Ascending aorta (tissue), 2 donors: ENCODE data around the gene ATP13A3. TPM values are rescaled to one million over a fixed set of nuclear protein-coding genes. Genes with fewer than 3 reads are reported as not detected.
A peak's percentile ranks its signal among the peaks of the same experiment; 100 is the strongest.
"Not testable (repeated sequence)": the region's sequence is repeated elsewhere in the genome, so short reads cannot be mapped to it uniquely, and the experiment has no call there.

Experiments used
- DNase-seq, 2 donors: peaks; one replicate each; pipeline ENCODE4 v3.0.0-alpha.2; 2019; ENCODE audit warnings: low spot score in 2 of 2
- H3K27ac ChIP-seq, 2 donors: fragments of 200-600 bp; sonication (generic); one replicate each; pipeline ENCODE4 v1.5.1; 2016 to 2017; ENCODE audit warnings: mild to moderate bottlenecking in 1 of 2
- H3K27me3 ChIP-seq: fragments of 200-600 bp; sonication (generic); one replicate; pipeline ENCODE4 v1.5.1; 2017
- H3K36me3 ChIP-seq, 2 donors: fragments of 200-600 bp; sonication (generic); one replicate each; pipeline ENCODE4 v1.5.1; 2016
- H3K4me1 ChIP-seq, 2 donors: fragments of 200-600 bp; sonication (generic); one replicate each; pipeline ENCODE4 v1.5.1; 2016 to 2017; ENCODE audit warnings: mild to moderate bottlenecking in 1 of 2
- H3K4me3 ChIP-seq, 2 donors: fragments of 200-600 bp; sonication (generic); one replicate each; pipeline ENCODE4 v1.5.1; 2016 to 2017; ENCODE audit warnings: mild to moderate bottlenecking in 1 of 2
- H3K9me3 ChIP-seq, 2 donors: fragments of 200-600 bp; sonication (generic); one replicate each; pipeline ENCODE4 v1.5.1; 2016
- CTCF ChIP-seq, 3 experiments: fragments of 200-600 bp in 2 of 3; fragments of 450-650 bp in 1 of 3; sonication (generic) in 2 of 3; IDR thresholded peaks; one replicate each; pipeline ENCODE4 v1.5.1; 2016 to 2019; ENCODE audit warnings: antibody characterized with exemption in 3 of 3, mild to moderate bottlenecking in 1 of 3, moderate library complexity in 1 of 3
- intact Hi-C: fragments of 100-400 bp; cut with DNase I; formaldehyde crosslinking; loops from one replicate; pipeline ENCODE4 v1.15.1; 2023
- total RNA-seq: library from RNA; depleted of rRNA; stranded (reverse); fragments of >200 nt; gene quantifications from one replicate; pipeline ENCODE4 v1.1.0, GENCODE V29; 2016

The ATP13A3 gene
- total RNA-seq, 1 donor from 2014 or later, result 53.6 TPM

- H3K4me3 ChIP-seq, result no peak overlapping the region
- H3K36me3 ChIP-seq, result no peaks in the 10 kb centered on the region
- H3K27me3 ChIP-seq, result no peaks in the 10 kb centered on the region
- intact Hi-C loops, result no loop called here
- H3K9me3 ChIP-seq, result no peaks in the 10 kb centered on the region
- H3K27ac ChIP-seq, result no peak overlapping the region
- DNase-seq, result no peak
- peaks cover 0 to 4% of the 10 kb centered on the region in 2 donors for H3K4me1 ChIP-seq
- no peak for TF ChIP-seq CTCF (IDR thresholded peaks at IDR 0.05)
These were observed 9.6 kb upstream of the ATP13A3 start for GRCh38 chr3:194496217-194496919.

GRCh38 chr3:194494951-194495374 lies 8.2 kb upstream of the ATP13A3 start:
- no peak for TF ChIP-seq CTCF (IDR thresholded peaks at IDR 0.05)
- DNase-seq, result no peak
- H3K4me3 ChIP-seq, result no peak overlapping the region
- peaks cover 2 to 5% of the 10 kb centered on the region in 2 donors for H3K4me1 ChIP-seq
- H3K36me3 ChIP-seq, result no peaks in the 10 kb centered on the region
- no peaks in the 10 kb centered on the region for H3K27me3 ChIP-seq
- H3K9me3 ChIP-seq, result no peaks in the 10 kb centered on the region
- intact Hi-C loops, result no loop called here
- H3K27ac ChIP-seq, result no peak overlapping the region

DNA sequence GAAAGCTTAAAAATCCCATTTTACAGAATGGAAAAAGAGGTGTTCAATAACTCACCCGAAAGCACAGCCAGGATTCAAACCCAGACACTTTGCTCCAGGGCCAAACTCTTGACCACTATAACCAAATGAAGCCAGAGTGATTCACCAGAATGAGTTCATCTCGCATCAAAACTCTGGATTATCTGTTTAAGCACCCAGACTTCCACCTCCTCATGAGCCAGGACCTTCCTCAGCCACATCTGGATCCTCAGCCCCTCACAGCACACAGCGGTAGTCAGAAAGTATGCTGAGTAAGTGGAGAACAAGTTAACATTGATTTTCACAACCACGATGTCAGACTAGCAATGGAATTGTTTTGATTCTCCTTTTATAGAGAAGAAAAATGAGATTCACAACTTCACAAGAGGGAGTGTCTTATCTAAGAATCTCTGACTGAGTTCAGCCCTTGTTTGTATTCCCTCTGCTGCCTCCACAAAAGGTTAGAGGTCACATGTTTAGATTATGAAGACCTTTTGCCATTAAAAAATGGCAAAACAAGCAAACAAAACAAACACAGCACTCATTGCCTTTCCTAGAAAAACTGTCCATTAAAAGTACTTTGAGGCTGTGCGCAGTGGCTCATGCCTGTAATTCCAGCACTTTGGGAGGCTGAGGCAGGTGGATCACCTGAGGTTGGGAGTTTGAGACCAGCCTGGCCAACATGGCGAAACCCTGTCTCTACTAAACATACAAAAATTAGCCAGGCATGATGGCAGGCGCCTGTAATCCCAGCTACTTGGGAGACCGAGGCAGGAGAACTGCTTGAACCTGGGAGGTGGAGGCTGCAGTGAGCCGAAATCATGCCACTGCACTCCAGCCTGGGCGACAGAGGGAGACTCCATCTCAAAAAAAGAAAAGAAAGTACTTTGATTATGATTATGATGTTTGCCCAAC lies 7.5 kb upstream of the ATP13A3 start:
- H3K27me3 ChIP-seq, H3K9me3 ChIP-seq, H3K36me3 ChIP-seq, intact Hi-C loops, DNase-seq: not testable (repeated sequence)
- Histone ChIP-seq H3K27ac (peak overlapping the region in 1 of 2 donors; percentile 12), H3K4me3 (peak overlapping the region in 1 of 2 donors; percentile 19), H3K4me1 (peaks cover 9 to 12% of the 10 kb centered on the region in 2 donors)

GRCh38 chr3:194492001-194492400 lies 5.2 kb upstream of the ATP13A3 start:
- intact Hi-C loops, result no loop called here
- Histone ChIP-seq H3K4me3 (no peak overlapping the region), H3K4me1 (peaks cover 15 to 23% of the 10 kb centered on the region in 2 donors), H3K27ac (no peak overlapping the region), H3K27me3 (no peaks in the 10 kb centered on the region), H3K9me3 (no peaks in the 10 kb centered on the region), H3K36me3 (no peaks in the 10 kb centered on the region)
- DNase-seq, result no peak
- TF ChIP-seq CTCF (IDR thresholded peaks at IDR 0.05), result no peak

- peaks cover 15 to 24% of the 10 kb centered on the region in 2 donors for H3K4me1 ChIP-seq
- H3K36me3 ChIP-seq, result no peaks in the 10 kb centered on the region
- H3K4me3 ChIP-seq, result no peak overlapping the region
- H3K9me3 ChIP-seq, result no peaks in the 10 kb centered on the region
- H3K27me3 ChIP-seq, result no peaks in the 10 kb centered on the region
- intact Hi-C loops, result loop anchor here (5.0 to 10.0 kb wide), 3 partner anchors 47 to 353 kb away; partner anchors contain the start of gene HES1
- no peak for DNase-seq
- TF ChIP-seq CTCF (IDR thresholded peaks at IDR 0.05), result no peak
- H3K27ac ChIP-seq, result peak overlapping the region; percentile 91 to 95
These were observed 3.2 kb upstream of the ATP13A3 start for GRCh38 chr3:194489736-194490612.
